Measurements from ENCODE around the gene BRD2.

Gene BRD2

GRCh38 chr6:32972353-32973143 lies 4.2 kb downstream of the BRD2 start:
- no peak for DNase-seq (ENCODE audit: low spot score)

- peak; percentile 51 for DNase-seq (ENCODE audit: low spot score)
Measured at GRCh38 chr6:32973144-32974015, 5.0 kb downstream of the BRD2 start.

- peak; percentile 33 for DNase-seq (ENCODE audit: low spot score)
Measured at GRCh38 chr6:32974016-32974333, 5.6 kb downstream of the BRD2 start.

GRCh38 chr6:32974541-32975308 lies 6.3 kb downstream of the BRD2 start:
- DNase-seq (ENCODE audit: low spot score) = no peak

DNA sequence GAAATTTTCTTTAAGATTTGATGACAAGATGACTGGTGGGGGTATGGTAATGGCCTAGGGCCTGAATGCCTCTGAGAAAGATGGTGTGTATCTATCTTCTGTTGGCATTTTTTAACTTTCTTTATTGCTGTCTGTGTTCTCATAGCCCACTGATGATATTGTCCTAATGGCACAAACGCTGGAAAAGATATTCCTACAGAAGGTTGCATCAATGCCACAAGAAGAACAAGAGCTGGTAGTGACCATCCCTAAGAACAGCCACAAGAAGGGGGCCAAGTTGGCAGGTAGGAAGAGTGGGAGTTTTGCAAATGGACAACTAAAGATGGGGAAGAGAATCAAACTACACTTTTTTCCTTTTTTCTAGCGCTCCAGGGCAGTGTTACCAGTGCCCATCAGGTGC lies 7.5 kb downstream of the BRD2 start:
- no peak for DNase-seq (ENCODE audit: low spot score)

GRCh38 chr6:32976334-32977069 lies 8.1 kb downstream of the BRD2 start:
- no peak for DNase-seq (ENCODE audit: low spot score)

GRCh38 chr6:32977272-32977952 lies 9.0 kb downstream of the BRD2 start:
- DNase-seq (ENCODE audit: low spot score) = no peak

- DNase-seq (ENCODE audit: low spot score) = no peak
Measured at GRCh38 chr6:32977953-32978324, 9.5 kb downstream of the BRD2 start.

DNA sequence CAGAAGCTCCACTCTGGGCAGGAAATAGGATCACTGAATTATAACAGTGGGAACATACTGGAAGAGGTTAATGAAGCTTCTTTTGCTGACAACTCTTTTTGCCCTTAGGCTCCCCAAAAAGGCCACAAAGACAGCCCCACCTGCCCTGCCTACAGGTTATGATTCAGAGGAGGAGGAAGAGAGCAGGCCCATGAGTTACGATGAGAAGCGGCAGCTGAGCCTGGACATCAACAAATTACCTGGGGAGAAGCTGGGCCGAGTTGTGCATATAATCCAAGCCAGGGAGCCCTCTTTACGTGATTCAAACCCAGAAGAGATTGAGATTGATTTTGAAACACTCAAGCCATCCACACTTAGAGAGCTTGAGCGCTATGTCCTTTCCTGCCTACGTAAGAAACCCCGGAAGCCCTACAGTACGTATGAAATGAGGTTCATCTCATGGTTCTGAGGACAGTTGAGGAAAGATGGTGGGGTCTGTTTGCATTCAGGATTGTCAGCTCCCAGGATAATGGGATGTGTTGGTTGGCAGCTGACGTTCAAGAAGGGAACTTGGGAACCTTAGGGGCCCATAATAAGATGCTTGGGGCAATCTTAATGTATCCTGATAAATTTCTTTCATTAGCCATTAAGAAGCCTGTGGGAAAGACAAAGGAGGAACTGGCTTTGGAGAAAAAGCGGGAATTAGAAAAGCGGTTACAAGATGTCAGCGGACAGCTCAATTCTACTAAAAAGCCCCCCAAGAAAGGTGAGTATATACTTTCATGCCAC lies 11.5 kb downstream of the BRD2 start:
- no peak for DNase-seq (ENCODE audit: low spot score)

DNA sequence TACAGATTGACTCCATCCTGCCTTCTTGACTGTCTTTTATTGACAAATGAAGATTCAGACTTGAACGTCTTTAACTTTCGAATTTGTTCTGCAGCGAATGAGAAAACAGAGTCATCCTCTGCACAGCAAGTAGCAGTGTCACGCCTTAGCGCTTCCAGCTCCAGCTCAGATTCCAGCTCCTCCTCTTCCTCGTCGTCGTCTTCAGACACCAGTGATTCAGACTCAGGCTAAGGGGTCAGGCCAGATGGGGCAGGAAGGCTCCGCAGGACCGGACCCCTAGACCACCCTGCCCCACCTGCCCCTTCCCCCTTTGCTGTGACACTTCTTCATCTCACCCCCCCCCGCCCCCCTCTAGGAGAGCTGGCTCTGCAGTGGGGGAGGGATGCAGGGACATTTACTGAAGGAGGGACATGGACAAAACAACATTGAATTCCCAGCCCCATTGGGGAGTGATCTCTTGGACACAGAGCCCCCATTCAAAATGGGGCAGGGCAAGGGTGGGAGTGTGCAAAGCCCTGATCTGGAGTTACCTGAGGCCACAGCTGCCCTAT lies 12.2 kb downstream of the BRD2 start:
- peak; percentile 33 for DNase-seq (ENCODE audit: low spot score)

DNA sequence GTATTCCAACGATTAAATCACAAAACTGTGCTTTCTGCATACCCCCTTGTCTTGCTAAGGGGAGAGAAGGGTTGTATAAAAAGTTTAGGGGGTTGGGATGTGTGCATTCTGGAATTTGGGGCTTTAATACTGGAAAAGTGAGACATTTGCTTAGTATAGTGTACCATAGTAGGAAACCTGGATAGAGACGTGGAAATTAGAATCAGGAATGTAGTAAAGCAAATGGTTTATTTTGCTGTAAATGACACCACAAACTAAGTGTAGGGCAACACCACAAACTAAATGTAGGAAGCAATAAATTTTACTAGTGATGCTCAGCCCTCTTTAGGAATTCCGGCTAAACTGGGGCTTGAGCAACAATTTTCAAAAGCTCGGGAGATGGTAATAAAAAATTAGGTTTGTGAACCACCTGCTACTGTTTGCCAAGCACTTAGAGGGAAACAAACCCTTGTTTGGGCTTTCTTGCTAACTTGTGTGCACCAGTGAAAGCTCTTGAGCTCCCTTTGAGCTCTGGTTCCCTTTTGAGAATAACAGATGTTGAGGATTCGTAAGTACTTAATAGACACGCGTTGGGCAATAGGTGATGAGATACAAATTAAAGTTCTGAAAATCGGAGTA lies 13.8 kb downstream of the BRD2 start:
- DNase-seq (ENCODE audit: low spot score) = peak; percentile 66

- DNase-seq (ENCODE audit: low spot score) = peak; percentile 76
Measured at GRCh38 chr6:32982702-32983492, 14.5 kb downstream of the BRD2 start.

GRCh38 chr6:32983493-32983848 lies 15.1 kb downstream of the BRD2 start:
- peak; percentile 48 for DNase-seq (ENCODE audit: low spot score)

- peak; percentile 37 for DNase-seq (ENCODE audit: low spot score)
Measured at GRCh38 chr6:32983964-32984621, 15.7 kb downstream of the BRD2 start.

DNA sequence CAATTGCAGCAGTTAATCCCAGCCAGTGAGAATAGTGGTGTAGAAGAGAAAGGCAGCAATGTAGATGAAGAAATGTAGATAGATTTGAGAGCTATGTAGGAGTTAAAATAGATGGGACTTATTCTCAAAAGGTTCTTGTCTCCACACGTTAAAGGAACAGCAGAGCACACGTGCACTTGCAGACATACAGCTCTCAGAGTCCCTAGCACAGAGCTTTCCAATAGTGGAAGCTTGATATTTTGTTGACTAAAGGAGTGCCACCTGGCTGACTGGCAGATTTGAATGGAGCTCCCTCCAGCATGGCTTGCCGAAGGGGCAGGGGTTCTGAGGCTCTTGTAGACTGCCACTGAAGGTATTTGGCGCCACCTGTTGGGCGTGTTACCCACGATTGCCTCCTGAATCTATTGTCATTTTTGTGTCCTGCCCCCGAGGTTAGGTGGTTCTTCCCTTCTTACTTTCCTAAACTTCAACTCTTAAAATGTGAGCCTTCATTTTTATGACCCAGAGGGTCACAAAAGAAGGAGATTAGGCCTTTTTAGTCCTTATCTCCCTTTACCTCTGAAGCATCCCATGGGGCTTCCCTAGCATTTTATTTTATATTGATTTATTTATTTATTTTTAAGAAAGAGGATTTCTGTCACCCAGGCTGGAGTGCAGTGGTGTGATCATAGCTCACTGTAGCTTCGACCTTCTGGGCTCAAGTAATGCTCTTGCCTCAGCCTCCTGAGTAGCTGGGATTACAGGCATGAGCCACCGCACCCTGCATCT lies 16.4 kb downstream of the BRD2 start:
- DNase-seq (ENCODE audit: low spot score) = peak; percentile 97

- DNase-seq (ENCODE audit: low spot score) = no peak
Measured at GRCh38 chr6:32989368-32989767, 21.0 kb downstream of the BRD2 start.

DNA sequence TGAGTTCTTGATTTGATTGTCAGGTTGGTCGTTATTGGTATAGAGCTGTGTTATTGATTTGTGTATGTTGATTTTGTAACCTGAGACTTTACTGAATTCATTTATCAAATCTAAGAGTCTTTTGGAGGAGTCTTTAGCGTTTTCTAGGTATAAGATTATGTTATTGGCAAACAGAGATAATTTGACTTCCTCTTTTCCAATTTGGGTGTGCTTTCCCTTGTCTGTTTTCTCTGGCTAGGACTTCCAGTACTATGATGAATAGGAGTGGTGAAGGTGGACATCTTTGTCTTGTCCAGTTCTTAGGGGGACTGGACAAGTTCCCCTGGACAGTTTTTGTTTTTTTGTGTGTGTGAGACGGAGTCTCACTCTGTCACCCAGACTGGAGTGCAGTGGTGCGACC lies 23.6 kb downstream of the BRD2 start:
- no peak for DNase-seq (ENCODE audit: low spot score)
